ENCODE results near the gene SPATA20.

SPATA20 gene

GRCh38 chr17:50572541-50572940 lies 25.6 kb downstream of the SPATA20 start:
- no peak for TF ChIP-seq NFIC (IDR thresholded peaks at IDR 0.05)
- TF ChIP-seq REST (IDR thresholded peaks at IDR 0.05; ENCODE audit: low read depth) = no peak
- no peak for TF ChIP-seq FOXM1 (IDR thresholded peaks at IDR 0.05; ENCODE audit: borderline replicate concordance, low read depth)
- TF ChIP-seq USF1 (IDR thresholded peaks at IDR 0.05) = no peak
- TF ChIP-seq TCF12 (IDR thresholded peaks at IDR 0.05; ENCODE audit: low read depth) = no peak
- TF ChIP-seq CEBPB (IDR thresholded peaks at IDR 0.05) = no peak
- no peak for TF ChIP-seq CREB1 (IDR thresholded peaks at IDR 0.05; ENCODE audit: low read depth)
- TF ChIP-seq TAF1 (IDR thresholded peaks at IDR 0.05; ENCODE audit: low read depth) = no peak
- no peak for TF ChIP-seq EP300 (IDR thresholded peaks at IDR 0.05; ENCODE audit: borderline replicate concordance)
- TF ChIP-seq YY1 (IDR thresholded peaks at IDR 0.05; ENCODE audit: low read depth) = no peak
- no peak for TF ChIP-seq EGR1 (IDR thresholded peaks at IDR 0.05)
- TF ChIP-seq TEAD4 (IDR thresholded peaks at IDR 0.05) = no peak
- no peak for TF ChIP-seq RAD21 (IDR thresholded peaks at IDR 0.05; ENCODE audit: low read depth)
- no peak for TF ChIP-seq MAX (IDR thresholded peaks at IDR 0.05)
- TF ChIP-seq ZBTB7A (IDR thresholded peaks at IDR 0.05; ENCODE audit: low read depth) = no peak

GRCh38 chr17:50573866-50574611 lies 27.1 kb downstream of the SPATA20 start:
- TF ChIP-seq EGR1 (IDR thresholded peaks at IDR 0.05) (no peak), CEBPB (IDR thresholded peaks at IDR 0.05) (no peak), TEAD4 (IDR thresholded peaks at IDR 0.05) (no peak), YY1 (IDR thresholded peaks at IDR 0.05; ENCODE audit: low read depth) (no peak), TCF12 (IDR thresholded peaks at IDR 0.05; ENCODE audit: low read depth) (no peak), ZBTB7A (IDR thresholded peaks at IDR 0.05; ENCODE audit: low read depth) (no peak), TAF1 (IDR thresholded peaks at IDR 0.05; ENCODE audit: low read depth) (no peak), EP300 (IDR thresholded peaks at IDR 0.05; ENCODE audit: borderline replicate concordance) (no peak), MAX (IDR thresholded peaks at IDR 0.05) (no peak), RAD21 (IDR thresholded peaks at IDR 0.05; ENCODE audit: low read depth) (no peak), NFIC (IDR thresholded peaks at IDR 0.05) (no peak), CREB1 (IDR thresholded peaks at IDR 0.05; ENCODE audit: low read depth) (no peak)

- TF ChIP-seq CREB1 (IDR thresholded peaks at IDR 0.05; ENCODE audit: low read depth) (no peak), MAX (IDR thresholded peaks at IDR 0.05) (no peak)
These were observed 28.7 kb downstream of the SPATA20 start for GRCh38 chr17:50575581-50576210.

- TF ChIP-seq TCF12 (IDR thresholded peaks at IDR 0.05; ENCODE audit: low read depth) = no peak
- TF ChIP-seq ZBTB7A (IDR thresholded peaks at IDR 0.05; ENCODE audit: low read depth) = no peak
- no peak for TF ChIP-seq EGR1 (IDR thresholded peaks at IDR 0.05)
- TF ChIP-seq REST (IDR thresholded peaks at IDR 0.05; ENCODE audit: low read depth) = no peak
- TF ChIP-seq FOXM1 (IDR thresholded peaks at IDR 0.05; ENCODE audit: borderline replicate concordance, low read depth) = no peak
- TF ChIP-seq TEAD4 (IDR thresholded peaks at IDR 0.05) = no peak
- no peak for TF ChIP-seq TAF1 (IDR thresholded peaks at IDR 0.05; ENCODE audit: low read depth)
- TF ChIP-seq MAX (IDR thresholded peaks at IDR 0.05) = no peak
- no peak for TF ChIP-seq CEBPB (IDR thresholded peaks at IDR 0.05)
- TF ChIP-seq CREB1 (IDR thresholded peaks at IDR 0.05; ENCODE audit: low read depth) = no peak
- no peak for TF ChIP-seq YY1 (IDR thresholded peaks at IDR 0.05; ENCODE audit: low read depth)
- TF ChIP-seq RAD21 (IDR thresholded peaks at IDR 0.05; ENCODE audit: low read depth) = no peak
- TF ChIP-seq NFIC (IDR thresholded peaks at IDR 0.05) = no peak
These were observed 29.9 kb downstream of the SPATA20 start for GRCh38 chr17:50576864-50577263.

- TF ChIP-seq EP300 (IDR thresholded peaks at IDR 0.05; ENCODE audit: borderline replicate concordance) = no peak
- no peak for TF ChIP-seq CEBPB (IDR thresholded peaks at IDR 0.05)
- TF ChIP-seq USF1 (IDR thresholded peaks at IDR 0.05) = no peak
- no peak for TF ChIP-seq TEAD4 (IDR thresholded peaks at IDR 0.05)
- TF ChIP-seq RAD21 (IDR thresholded peaks at IDR 0.05; ENCODE audit: low read depth) = no peak
- no peak for TF ChIP-seq TCF12 (IDR thresholded peaks at IDR 0.05; ENCODE audit: low read depth)
- no peak for TF ChIP-seq REST (IDR thresholded peaks at IDR 0.05; ENCODE audit: low read depth)
- no peak for TF ChIP-seq YY1 (IDR thresholded peaks at IDR 0.05; ENCODE audit: low read depth)
- no peak for TF ChIP-seq NFIC (IDR thresholded peaks at IDR 0.05)
- no peak for TF ChIP-seq EGR1 (IDR thresholded peaks at IDR 0.05)
These were observed 30.5 kb downstream of the SPATA20 start for GRCh38 chr17:50577451-50577954.
